LNCaP clone FGC (cell line): Measurements from ENCODE around the gene FCHO2.

Experiments used
- DNase-seq: peaks from one replicate; pipeline ENCODE4 v3.0.0-alpha.2; 2011; ENCODE audit warnings: low read depth
- H3K4me3 ChIP-seq: 2 replicates; pipeline ENCODE4 v1.5.1; 2011; ENCODE audit warnings: mild to moderate bottlenecking, low read depth, low read length, control low read depth
- CTCF ChIP-seq: IDR thresholded peaks from 2 replicates; pipeline ENCODE4 v1.5.1; 2012; ENCODE audit warnings: mild to moderate bottlenecking; ENCODE audit not compliant: control insufficient read depth, insufficient read depth; ENCODE audit errors: extremely low read depth

Gene FCHO2

DNA sequence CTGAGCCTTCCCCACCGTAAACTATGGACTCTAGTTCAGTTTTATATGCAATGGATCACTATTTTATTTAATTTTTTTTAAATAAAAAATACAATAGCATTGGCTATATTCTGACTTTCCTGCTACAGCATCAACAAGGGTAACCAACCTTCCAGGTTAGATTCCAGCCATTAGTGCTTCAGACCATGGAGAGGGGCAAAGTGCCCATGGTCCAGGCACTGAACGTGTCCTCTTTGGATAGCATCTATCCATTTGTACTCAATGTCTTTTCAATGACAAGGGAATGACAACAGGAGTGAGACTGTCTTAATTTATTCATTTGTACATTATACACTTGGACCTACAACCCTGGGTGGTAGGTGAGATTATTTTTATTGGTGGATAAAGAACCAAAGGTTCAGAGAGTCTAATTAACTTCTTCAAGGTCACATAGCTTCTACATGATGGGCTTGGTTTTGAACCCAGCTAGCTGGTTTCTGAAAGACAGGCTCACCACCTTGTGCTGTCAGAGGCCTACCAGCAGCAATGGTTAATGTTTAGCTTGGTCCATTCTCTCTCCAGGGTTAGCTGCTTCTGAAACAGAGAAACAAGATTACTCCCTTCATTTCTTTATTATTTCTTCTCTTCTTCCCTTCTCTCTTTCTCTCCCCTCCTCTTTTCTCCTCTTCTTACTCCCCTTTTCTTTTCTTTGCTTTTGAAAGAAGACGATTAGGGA is 176.0 kb downstream of the FCHO2 start:
- no peak for TF ChIP-seq CTCF
- no peak for DNase-seq
- H3K4me3 ChIP-seq: no peak overlapping the region

DNA sequence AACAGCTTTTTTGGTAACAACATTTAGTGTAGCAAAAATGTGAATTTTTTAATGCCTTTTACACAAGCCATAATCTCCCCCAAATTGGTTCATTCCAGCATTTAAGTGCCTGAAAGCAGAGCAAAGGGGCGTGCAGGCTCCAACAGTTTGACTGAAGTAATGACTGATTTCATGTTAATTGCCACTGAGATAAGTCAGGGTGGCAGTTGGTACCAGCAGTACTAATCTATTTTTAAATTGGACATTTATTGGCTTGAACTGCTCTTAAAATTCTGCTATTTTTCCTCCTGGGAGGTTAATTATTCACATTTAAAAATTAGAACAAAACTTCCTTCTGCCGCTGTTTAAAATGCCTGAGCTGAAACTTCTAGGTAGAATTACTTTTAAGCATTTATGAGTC is 176.9 kb downstream of the FCHO2 start:
- DNase-seq: no peak
- no peak overlapping the region for H3K4me3 ChIP-seq
- no peak for TF ChIP-seq CTCF

DNA sequence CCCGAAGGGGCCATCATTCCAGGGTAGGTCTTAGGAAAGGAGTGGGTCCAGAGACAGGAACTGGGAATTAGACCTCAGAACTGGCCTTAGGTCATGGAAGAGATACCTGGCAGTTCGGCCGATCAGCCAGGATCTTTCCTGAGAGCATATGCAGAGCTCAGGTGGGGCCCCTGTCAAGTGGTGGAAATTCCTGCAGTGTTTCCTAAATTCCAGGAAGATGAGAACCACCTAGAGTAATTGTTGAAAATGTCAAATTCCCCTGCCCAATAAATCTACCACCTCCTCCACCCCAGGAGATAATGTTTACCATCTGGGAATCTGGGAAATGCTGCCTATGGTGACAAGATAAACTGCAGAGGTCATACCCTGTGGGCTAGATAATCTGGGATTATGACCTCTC is 179.2 kb downstream of the FCHO2 start:
- H3K4me3 ChIP-seq: no peak overlapping the region
- no peak for DNase-seq
- TF ChIP-seq CTCF: no peak

DNA sequence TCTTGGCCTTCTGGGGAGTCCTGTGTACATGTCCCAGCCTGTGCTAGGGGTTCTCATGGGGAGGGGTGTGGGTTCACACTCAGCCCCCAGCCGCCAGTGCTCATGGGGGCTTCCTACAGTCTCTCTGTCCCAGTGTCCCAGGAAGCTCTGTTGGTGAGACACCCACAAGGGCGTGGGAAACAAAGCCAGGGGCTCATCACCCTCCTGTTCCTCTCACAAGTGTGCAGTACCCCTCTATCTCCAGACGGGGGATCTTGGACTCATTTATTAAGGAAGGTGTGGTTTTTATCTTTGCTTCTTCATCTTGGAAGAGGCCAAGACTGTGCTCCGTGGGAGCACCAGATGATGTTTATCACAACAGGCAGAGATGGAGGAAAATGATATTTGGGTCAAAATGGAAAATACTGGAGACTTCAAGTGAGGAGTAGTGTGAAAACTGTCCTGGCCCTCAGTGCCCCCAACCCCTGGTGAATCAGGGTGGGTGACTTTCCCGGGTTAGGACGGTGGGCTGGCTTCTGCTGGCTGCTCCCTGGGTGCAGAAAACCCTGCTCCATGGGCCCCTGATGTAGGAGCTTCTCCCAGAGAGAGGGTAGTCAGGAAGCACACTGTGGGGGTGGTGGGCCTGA is 179.7 kb downstream of the FCHO2 start:
- no peak overlapping the region for H3K4me3 ChIP-seq
- TF ChIP-seq CTCF: 0 out of 2 replicates have a peak, but pooled peaks have one; percentile 13
- DNase-seq: no peak

GRCh38 chr5:73136055-73136562 is 180.3 kb downstream of the FCHO2 start:
- TF ChIP-seq CTCF: no peak
- H3K4me3 ChIP-seq: no peak overlapping the region
- DNase-seq: no peak

GRCh38 chr5:73137563-73138530 is 182.0 kb downstream of the FCHO2 start:
- no peak for DNase-seq
- TF ChIP-seq CTCF: no peak
- no peak overlapping the region for H3K4me3 ChIP-seq
